ENCODE measurements around the gene MYO5C.

The MYO5C gene

DNA sequence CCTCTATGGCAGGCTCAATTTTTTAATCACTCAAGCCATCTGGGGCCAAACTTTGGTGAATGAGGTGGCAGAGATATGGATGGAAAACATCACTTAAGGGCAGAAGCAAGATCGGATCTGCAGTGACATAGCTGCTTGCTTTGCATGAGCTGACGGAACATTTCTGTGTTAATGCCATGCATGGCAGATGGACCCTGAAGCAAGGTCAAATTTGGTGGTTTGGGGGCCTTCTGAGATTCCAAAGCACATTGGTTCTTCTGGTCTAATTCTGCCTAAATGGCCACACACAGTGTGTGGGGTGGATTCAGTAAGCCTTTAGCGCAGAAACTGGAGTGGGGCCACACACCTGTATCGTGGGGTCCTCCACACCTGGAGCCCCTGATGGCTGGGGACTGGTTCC is 144.7 kb downstream of the MYO5C start:
- DNase-seq (ENCODE audit: low read depth, low spot score) = no peak

DNA sequence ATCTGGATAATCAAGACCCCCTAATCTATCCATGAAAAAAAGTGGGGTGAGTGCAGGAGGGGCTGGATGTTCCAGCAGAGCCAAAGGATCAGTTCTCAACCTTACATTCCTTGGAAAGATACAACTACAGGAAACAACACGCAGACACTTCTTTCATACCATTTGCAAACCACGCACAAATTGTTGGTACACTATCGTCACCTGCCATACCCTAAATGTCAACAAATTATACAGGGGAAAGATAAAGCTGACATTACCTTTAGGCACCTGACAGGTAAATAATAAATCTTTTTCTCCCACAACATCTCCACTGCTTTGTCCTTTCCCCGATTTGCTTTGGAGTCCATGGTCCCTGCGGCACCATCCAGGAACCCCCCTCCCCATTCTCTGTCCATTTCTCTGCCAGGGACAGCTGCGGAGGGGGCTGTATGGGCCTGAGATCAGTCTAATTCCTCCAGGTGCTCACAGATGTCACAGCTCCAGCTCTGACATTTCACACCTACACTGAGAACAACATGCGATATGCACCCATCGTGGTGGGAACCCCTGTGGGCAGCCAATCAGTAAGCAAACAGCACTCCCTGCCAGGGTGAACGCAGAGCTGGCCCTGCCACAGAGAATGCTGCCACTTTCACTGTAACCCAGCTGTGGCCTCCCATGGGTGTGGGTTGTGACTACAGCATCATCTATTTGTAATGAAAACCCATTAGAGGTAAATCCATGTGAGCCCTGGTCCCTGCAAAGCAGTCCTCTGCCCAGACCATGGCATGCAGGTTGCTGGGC is 145.4 kb downstream of the MYO5C start:
- no peak for DNase-seq (ENCODE audit: low read depth, low spot score)

DNA sequence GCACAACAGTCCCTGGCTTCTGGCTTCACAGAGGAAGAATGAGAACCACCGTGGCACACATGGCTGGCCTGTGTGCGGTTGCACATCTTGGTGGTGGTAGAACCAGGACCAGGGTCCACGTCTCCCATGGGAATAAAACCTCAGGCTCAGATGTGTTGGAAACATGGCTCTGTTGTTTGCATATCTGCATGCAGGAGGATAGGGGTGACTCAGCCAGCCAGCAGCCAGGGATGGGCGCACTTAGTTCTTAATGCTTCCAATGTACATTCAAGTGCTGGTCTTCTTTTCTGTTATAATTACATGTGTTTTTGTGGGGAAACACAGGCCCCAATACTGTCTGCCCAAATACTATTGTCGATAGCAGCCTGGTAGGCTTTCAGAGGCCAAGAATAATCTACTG is 147.2 kb downstream of the MYO5C start:
- DNase-seq (ENCODE audit: low read depth, low spot score) = peak; percentile 16

DNA sequence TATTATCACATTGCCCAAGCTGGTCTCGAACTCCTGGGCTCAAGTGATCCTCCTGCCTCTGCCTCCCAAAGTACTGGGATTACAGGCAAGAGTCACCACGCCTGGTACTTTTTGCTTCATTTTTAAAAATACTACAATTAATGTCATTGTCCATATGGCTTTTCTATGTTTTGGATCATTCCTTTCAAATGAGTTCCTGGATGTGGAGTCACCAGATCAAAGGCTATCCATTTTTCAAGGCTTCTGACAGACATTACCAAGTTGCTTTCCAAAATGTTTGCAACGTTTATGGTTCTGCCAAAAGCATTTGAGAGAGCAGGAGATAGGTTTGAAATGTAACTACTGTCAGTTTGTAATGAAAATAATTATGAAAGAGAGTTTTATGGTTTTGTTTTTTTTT is 148.8 kb downstream of the MYO5C start:
- DNase-seq (ENCODE audit: low read depth, low spot score) = no peak

DNA sequence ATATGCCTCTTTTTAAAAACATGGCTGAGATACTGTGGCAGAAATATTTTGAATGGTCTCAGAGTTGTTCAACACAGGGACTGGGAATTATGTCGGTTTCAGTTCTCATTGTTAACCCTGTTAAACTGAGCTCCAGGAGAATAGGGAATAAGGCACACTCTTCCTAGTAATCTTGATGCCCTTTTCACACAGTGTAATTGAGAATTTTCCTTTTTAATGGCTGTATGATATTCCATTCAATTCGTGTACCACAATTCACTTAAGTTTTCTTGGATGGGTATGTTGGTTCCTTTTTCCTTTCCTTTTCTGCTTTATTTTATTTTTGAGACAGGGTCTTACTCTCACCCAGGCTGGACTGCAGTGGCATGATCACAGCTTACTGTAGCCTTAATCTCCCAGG is 149.3 kb downstream of the MYO5C start:
- no peak for DNase-seq (ENCODE audit: low read depth, low spot score)

DNA sequence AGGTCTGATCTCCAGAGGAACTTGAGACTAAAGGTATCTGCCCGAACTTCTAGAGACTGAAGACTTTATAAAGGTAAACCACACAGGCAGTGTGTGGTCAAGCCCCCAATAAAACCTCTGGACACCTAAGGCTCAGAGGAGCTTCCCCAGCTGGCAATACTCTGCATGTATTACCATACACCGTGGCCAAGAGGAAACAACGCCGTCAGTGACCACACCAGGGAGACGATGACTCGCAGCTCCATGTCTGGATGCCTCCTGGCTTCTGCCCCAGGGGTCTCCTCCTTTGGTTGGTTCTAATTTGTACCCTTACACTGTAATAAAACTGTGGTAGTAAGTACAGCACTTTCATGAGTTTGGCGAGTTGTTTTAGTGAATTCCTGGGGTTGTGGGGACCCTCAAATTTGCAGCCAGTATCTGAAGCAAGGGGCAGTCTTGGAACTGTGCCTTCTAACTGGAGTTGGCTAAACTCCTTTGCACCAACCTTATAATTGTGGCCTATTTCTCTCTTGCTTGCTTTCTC is 150.9 kb downstream of the MYO5C start:
- peak; percentile 61 for DNase-seq (ENCODE audit: low read depth, low spot score)

DNA sequence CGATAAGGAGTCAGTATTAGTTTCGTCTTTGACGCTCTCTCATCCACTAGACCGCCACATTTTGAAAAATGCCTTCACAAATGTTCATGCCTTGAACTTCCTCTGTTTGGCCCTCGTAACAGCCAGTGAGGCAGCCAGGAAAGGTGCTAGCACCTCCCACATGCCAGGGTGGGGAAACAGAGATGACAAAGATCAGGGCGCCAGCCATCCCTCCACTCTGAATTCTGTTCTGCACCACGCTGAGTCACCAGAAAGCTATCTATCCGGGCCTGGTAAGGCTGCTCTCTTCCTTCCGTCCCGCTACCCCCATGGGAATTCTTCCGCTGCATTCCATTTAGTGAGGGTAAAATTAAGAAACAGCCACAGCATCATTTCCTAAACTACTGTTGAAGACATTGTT is 151.7 kb downstream of the MYO5C start:
- peak; percentile 88 for DNase-seq (ENCODE audit: low read depth, low spot score)

Data from astrocyte of the hippocampus (primary cell).